Measurements from ENCODE around the gene RASD1.

RASD1 gene

DNA sequence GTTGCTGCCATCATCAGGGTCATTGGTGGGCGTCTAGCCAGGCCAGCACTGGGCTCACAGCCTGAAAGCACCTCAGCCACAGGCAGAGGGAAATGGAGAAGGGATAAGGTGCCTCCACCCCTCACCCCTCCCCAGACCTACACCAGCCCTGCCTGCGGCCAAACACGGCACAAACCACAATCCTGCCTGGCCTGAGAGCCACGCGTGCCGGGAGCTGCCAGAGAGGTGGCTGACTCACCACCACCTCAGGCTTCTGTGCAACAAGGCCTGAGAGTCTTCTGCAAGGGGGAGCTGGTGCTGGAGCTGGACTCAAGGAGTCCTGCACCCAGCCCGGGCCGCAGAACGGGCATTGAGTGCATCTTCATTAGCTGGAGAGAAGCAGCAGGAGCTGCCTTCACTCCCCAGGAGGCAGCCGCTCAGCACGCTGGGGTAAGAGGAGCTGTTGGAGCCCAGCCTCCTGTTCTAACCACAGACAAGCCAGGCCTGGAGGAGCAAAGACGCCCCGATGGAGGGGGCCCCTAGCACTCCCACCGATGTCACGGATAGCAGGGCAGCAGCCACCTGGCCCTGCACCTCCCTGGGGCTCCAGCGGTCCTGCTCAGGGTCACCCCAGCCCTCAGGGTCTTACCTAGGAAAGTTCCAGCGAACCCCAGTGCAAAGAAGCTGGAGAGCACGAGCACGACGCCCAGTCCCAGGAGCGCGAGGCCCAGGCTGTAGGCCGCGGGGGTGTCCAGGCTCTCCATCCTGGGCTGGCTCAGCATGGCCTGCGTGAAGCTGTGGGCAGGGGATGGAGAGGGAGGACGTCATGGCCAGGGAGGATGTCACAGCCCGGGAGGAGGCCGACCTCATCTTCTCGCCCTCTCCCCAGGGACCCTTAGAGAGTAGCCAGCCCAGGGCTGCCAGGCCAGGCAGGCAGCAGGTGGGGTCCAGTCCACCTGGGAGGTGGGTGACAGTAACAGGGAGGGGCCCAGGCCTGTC is 16.0 kb upstream of the RASD1 start:
- DNase-seq (ENCODE audit: low read depth in 4 of 4, low spot score in 1 of 4) = no peak

DNA sequence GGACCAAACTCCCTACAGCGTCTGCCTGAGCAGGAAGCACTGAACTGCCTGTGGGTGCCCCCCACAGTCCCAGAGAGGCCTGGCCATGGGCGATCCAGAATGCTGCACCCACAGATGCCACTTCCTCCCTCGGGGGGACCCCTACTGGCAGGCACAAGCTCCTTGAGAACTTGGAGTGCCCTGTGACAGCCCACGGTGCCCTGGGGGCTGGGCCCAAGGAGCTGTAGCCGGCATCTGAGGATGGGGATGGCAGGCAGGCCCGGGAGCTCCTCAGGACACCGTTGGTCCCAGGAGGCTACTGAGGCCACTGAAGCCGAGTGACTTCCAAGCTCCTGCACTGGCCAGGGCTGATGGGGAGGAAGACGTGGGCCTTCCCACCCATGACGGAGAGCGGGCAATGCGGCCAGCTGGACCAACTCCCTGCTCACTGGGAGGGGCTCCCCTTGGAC is 15.1 kb upstream of the RASD1 start:
- no peak for DNase-seq (ENCODE audit: low read depth in 4 of 4, low spot score in 1 of 4)

DNA sequence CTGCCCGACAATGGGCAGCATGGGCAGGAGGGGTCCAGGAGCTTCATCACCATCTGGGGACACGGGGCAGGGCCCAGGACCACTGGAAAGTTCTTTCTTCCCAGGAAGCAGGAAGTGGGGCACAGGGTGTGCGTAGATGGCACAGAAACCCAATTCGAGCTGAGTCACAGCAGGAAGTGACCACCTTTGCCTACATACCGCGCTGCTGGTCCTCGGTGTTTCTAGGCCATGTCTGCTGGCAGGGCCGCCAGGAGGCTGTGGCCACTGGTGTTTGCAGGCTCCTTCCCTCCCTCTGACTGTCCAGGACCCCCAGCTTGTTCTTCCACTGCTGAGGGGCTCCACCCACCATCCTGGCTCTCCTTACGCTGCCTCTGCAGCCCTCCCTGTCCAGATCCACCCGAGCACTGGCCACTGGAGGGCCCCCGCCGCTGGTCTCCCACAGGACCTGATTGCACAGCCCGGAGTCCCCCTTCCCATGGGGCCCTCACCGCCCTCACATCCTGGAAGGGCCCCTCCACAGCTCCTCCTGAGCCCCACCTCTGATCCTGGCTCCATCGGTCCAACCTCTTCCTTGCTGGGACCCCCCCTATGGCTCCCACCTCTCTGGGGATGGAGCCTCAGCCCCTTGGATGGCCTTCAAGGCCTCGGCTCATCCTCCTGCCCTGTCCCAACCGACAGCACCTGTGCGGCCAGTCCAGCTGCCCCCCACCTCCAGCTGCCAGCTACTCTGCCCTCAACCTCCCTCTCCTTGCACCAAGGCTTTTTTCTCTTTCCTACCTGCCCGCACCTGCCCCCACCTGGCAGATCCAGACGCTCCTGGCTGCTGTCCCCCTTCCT is 14.5 kb upstream of the RASD1 start:
- no peak for DNase-seq (ENCODE audit: low read depth in 4 of 4, low spot score in 1 of 4)

DNA sequence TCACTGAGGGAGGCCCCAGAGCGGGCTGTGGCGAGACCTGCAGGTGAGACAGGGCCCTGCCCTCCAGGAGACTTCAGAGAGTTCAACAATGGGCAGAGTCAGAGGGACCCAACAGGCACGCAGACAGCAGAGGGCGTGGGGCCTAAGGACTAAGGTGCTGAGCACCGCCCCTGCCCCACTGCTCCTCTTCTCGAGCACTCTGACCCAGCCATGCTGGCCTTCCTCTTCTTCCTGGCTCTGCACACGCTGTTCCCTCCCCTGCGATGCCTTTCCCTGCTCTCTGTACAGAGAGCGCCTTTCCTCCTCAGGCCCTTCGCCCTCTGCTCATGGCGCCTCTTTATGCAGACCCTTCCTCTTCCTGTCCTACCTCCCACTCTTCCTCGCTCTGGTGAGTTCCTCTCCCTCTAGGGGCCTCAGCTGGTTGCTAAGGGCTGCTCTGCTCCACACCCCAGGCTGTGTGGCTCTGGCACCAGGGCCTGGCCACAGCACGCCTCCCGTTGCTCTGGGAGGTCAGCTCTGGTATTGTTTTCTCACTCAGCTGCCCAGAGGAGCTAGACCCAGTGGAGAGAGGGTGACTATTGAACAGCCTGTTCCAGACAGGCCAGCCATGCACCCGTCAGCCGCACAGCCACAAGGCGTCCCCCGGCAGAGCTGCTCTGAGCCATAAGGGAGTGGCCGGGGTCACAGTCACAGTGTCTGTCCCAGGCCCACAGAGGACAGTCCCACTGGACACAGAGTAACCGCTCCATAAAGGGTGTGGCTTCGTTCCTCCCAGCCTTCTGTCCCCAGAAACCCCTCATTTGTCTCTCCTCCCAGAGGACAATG is 13.6 kb upstream of the RASD1 start:
- DNase-seq (ENCODE audit: low read depth in 4 of 4, low spot score in 1 of 4) = no peak

DNA sequence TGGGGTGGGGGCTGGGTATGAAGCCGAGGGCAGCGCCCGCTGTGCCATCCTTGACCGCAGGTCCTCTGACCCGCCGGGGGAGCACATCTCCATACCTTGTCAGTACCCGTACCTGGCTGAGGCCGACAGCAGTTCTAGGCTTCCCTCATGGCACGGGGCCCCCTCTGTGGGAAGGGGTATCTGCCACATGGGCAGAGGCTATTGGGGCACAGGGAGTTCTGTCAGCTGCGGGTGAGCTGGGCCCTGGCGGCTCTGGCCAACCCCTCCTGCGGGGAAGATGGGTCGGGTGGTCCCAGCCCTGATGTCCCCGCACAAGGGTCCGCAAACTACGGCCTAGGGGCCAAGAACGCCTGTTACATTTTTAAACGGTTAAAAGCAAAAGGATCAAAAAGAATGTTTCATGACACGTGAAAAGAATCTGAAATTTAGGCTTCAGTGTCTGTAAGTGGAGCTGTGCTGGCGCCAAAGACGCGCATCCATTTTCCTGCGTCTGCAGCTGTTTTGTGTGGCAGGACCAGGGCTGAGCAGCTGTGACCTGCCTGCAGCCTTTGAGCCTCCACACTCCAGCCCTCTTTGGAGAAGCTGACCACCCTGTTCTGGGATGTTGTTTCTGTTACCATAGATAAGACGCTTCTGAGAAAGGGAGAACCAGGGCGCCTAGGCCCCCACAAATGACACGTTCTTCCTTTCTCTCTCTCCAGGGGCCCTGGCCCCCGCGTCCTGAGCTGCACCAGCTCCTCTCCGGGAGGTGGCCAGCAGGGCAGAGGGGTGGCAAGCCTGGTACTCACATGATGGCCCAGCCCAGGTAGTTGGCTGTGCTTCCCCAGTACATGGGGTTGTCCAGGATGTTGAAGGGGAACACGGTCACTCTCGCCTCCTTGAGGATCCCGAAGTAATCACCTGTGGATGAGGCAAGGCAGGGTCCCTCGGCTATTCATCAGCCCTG is 12.7 kb upstream of the RASD1 start:
- DNase-seq (ENCODE audit: low read depth in 4 of 4, low spot score in 1 of 4) = no peak

DNA sequence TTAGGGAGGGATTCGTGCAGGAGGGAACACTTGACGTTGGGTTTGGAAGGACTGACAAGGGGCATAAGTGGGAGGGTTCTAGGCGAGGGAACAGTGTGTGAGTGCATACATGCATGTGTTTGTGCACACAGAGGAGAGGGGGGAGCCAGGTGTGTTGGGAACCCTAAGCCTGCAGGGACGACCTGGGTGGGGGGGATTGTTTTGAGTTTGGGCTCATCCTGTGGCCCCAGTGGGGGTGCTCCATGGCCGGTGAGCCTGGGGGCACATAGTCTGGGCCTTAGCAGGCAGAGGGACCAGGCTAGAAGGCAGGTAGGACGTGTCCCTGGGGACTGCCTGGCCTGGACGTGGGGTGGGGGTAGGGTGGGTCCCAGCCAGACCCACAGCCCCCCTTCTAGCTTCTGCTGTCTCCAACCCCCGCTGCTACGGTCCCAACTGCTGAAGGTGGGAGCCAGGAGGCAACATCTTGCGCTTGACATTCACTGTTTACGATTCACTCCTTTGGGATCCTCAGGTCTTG is 11.9 kb upstream of the RASD1 start:
- no peak for DNase-seq (ENCODE audit: low read depth in 4 of 4, low spot score in 1 of 4)

DNA sequence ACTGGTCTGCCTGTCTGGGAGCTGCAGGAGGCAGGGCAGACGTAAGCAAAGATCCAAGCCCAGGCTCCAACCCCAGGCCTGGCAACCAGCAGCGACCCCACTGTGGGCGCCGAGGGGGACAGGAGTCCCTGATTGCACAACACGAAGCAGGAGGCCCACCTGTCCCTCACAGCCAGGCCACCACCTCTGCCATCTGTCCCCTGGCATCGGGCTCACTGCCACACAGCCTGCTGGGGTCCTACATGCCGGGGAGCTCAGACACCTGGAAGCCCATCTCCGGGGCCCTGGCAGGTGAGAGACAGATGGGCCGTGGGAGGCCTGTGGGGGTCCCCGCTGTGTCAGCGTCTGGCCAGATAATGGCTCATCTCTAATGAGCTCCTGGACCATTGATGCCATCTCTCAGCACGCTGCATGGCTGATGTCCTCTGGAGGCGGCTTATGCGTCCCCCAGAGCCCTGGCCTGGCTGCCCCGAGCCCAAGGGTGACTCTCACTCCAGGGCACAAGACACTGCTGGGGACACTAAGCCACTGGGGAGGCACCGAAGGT is 11.3 kb upstream of the RASD1 start:
- DNase-seq (ENCODE audit: low read depth in 4 of 4, low spot score in 1 of 4) = no peak

DNA sequence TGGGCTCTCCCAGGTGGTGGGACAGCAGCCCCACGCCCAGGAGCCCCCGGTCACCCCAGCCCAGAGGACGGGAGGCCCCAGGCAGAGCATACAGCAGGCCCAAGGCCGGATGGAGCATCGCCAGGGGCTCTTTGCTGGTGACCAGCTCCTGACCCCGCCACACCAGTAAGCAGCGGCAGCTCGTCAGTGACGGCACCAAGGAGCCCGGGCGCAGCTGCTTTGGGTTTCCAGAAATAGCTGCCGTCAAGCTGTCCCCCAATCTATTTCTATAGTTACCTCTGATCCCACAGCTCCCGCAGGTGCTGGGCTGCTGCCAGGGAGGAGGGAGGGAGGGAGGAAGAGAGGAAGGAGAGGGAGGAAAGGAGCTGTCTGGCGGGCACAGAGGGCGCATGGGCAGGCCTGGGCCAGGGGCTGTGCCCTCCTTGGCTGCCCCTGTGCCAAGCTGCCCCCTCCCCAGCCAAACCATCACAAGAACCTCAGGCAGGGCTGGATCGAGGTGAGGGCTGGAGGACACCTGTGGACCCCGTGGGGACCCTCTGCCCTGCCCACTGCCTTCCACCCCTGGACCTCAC is 10.8 kb upstream of the RASD1 start:
- DNase-seq (ENCODE audit: low read depth in 4 of 4, low spot score in 1 of 4) = no peak

DNA sequence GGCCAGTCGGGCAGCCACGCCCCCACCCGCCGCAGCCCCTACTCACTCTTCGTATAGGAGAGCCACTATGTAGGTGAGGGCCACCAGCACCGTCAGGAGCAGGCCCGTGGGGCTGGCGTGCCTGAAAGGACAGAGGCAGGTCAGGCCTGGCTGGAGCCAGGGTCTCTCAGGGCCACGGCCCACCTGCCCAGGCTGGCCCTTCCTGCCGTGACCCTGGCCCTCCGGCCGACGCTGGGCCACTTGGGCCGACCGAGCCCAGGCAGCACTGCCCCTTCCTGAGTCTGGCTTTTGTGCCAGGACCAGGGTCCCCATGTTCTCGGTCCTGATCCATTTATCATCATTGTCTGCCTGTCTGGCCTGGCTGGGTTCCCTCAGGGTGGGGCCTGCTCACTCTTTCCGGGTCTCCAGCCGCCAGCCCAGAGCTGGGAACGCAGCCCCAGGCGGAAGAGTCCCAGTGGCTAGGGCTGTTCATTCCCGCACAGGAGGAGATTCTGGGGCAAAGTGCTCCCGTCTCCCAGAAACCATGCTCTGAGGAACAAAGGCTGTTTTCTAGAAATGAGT is 10.1 kb upstream of the RASD1 start:
- no peak for DNase-seq (ENCODE audit: low read depth in 4 of 4, low spot score in 1 of 4)

DNA sequence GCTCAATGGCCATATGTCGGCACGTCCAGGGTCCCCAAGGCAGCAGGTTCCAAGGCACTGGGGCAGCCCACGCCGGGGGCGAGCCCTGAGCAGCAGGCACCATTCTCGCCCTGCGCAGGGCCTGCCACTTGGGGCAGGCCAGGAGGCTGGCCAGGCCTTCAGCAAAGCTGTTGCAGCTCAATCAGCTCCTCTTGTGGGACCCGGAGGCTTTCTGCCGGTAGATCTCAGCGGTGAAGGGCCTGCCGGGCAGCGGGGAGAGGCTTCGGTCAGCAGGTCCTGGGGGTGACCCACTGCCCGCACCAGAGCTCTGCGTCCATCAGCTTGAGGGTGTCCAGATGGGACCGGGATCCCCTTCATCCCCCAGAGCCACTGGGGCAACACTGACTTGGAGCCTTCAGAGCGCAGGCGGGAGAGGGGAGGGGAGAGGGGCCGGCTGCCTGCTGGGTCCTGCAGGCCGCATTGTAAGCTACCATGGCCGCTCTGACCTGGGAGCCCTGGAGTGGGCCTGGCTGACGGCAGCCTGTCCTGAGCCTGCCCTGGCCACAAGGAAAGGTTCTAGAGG is 9.5 kb upstream of the RASD1 start:
- no peak for DNase-seq (ENCODE audit: low read depth in 4 of 4, low spot score in 1 of 4)

DNA sequence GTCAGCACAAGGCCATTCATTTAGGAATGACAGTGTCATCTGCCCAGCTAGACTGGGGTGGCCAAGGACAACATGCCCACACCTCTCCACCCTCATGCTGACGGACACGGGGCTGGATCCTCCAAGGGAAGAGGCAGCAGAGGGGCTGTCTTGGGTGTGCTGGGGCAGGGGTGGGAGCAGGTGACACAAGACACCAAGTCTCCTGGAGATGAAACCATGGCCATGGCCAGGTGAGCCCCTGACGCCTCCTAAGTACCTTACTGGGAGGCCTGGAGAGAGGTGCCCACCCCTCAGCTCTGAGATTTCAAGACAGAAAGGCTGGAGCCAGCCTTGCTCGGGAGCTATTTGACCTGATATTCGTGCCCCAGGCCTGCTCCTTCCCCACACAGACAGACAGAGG is 9.0 kb upstream of the RASD1 start:
- no peak for DNase-seq (ENCODE audit: low read depth in 4 of 4, low spot score in 1 of 4)

DNA sequence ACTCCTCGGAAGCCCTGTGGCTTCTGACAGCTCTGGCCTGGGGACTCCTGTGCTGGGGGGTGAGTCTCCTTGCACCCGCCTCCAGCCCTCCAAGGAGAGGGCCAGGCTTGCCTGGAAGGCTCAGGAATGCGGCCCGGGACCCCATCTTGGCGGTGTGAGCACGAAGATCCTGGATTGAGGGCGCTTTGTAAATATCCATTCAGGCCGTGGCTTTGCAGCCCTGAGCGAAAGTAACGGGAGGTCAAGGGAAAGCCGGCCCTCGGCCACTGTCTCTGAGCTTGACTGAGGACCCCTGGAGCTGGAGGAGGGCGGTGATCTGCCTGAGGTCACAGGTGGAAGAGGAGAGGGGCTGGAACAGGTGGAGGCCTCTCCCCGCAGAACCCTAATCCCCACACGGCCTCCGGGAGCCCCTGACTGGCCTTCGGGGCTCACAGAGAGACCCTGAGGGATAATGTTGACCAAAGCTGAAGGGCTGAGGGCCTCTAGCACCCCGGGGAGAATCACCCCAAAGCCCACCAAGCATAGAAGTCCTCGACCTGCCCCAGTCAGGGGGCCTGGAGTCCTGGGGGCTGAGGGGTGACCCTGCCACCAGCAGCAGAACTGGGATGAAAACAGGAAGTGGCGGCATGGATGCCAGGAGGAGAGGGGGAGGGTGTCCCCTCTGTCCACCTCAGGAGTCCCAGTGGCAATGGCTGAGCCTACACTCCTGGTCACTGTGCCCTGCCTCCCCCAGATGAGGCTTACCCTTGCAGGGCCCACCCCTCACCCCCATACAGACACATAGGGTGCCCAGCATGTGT is 8.3 kb upstream of the RASD1 start:
- DNase-seq (ENCODE audit: low read depth in 4 of 4, low spot score in 1 of 4) = no peak

DNA sequence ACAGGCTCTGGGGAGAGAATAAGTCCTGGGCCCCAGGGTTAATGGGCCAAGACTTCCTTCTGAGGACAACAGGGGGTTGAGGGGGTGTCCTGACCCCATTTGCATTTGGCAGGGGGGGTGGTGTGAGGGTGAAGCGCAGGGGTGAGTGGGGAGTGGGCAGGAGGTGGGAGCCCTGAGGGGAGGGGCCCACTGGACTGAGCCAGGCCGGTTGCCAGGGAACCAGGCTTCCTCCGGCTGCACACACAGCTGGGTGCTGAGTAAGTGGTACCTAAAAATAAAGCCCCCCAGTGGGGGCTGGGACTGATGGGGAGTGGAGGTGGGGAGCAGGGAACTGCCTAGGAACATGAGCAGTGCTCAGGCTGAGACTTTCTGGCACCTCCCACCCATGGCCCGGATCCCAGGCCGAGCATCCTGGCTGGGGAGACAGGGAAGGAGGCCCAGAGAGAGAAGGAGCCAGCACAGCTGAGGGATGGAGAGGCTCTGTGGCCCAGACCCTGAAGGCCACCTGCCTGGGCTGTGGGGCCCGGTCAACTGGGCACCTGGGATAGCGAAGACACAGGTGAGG is 7.5 kb upstream of the RASD1 start:
- no peak for DNase-seq (ENCODE audit: low read depth in 4 of 4, low spot score in 1 of 4)

DNA sequence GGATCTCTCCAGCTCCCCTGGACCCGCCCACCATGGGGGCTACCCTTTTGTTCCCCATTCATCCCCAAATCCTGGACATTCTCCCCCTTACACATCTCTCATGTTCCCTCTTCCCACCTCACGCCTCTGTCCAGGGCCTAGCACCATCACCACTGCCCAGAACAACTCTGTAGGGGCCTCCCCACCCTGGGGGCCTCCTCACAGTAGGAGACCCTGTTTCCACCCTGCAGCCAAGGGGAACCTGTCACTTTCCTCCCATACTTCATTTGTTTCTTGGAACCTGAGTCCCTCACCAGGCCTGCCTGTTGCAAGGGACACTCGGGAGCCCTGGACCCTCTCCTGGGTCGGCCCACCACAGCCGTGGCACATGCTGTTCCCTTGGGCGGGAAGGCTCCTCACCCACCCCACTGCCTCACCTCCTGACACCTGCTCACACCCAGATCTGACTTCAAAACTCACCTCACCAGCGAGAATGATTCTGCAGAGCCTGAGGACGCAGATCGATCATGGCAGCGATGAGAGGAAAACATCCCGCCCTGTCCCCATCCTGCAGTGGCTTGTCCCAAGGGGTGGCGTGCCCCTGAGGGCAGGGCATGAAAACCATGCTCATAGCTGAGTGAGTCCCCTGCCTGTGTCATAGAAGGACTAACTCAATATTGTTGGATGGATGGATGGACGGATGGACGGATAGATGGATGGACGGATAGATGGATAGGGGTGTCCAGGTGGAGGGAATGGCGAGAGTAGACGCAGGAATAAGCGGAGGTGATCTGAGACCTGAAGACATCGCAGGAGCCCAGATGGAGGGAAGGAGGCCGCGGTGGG is 6.8 kb upstream of the RASD1 start:
- DNase-seq (ENCODE audit: low read depth in 4 of 4, low spot score in 1 of 4) = no peak

DNA sequence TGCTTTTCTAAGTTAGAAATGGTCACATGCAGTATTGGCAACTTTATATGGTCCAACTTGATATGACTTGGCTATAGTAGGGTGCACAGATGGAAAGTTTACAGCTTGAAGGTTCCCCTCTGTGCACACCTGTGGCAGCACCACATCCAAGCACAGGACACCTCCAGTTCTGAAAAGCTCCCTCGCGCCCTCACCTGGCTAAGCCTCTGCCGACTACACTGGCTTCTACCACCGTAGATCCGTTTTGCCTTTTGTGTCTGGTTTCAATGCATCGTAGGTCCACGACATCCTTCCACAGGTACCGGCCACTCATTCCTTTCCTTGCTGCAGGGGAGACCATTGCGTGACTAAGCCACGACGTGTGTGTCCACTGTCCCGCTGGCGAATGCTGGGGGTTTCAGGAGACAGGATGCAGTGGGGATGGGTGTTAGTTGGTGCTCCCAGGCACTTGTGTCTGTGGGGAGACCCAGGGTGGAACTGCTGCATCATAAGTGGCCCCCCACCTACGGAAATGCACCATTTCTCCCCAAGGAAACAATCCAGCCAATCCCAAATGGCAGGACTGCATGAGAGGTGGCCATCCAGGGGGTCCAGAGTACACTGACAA is 4.9 kb upstream of the RASD1 start:
- DNase-seq (ENCODE audit: low read depth in 4 of 4, low spot score in 1 of 4) = no peak
